Measurements from ENCODE around the gene SLC26A2. TPM values are rescaled to one million over a fixed set of nuclear protein-coding genes. Genes with fewer than 3 reads are reported as not detected.
A peak's percentile ranks its signal among the peaks of the same experiment; 100 is the strongest.

Gene SLC26A2
- total RNA-seq, 4 donors from 2014 or later = 3.0 to 9.9 (median 6.9) TPM

DNA sequence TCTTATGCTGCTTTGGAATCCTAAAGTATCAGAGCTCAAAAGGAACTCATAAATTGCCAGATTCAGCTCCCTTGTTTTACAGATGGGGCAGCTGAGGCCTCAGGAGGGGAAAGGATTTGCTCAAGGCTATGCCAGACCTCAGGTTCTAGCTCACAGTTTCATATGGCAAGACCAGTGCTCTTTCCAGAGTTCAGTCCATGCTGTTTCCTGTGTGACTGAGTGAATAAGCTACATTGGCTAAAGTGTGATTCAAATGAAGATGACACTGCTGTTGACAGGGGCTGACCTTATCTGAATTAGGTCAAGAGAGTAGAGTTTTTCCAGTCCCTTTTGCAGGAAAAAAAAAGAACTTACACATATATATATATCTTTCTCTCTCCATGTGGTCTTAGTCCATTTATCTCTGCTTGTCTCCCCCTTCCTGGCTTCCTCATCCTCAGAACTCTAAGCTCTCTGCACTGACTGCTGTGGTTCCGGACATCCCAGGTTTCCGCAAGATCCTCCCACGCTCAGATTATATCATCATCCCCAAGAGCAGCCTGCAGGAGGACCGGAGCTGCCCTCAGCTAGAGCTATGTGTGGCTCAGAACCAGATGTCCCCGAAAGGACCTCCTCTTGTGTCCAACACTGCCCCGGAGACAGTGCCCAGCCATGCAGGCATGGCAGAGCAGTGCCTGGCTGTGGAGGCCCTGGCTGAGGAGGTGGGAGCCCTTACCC lies 49.3 kb downstream of the SLC26A2 start:
- intact Hi-C loops (cut with DNase I; ENCODE audit: low total_unique reads) = no loop called here
- DNase-seq (no peak), ATAC-seq (peak in 1 of 2 donors; percentile 41)
- TF ChIP-seq, protein P1, sequence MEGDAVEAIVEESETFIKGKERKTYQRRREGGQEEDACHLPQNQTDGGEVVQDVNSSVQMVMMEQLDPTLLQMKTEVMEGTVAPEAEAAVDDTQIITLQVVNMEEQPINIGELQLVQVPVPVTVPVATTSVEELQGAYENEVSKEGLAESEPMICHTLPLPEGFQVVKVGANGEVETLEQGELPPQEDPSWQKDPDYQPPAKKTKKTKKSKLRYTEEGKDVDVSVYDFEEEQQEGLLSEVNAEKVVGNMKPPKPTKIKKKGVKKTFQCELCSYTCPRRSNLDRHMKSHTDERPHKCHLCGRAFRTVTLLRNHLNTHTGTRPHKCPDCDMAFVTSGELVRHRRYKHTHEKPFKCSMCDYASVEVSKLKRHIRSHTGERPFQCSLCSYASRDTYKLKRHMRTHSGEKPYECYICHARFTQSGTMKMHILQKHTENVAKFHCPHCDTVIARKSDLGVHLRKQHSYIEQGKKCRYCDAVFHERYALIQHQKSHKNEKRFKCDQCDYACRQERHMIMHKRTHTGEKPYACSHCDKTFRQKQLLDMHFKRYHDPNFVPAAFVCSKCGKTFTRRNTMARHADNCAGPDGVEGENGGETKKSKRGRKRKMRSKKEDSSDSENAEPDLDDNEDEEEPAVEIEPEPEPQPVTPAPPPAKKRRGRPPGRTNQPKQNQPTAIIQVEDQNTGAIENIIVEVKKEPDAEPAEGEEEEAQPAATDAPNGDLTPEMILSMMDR (IDR thresholded peaks at IDR 0.05 in 4 of 5, conservative IDR thresholded peaks at IDR 0.05 in 1 of 5) = no peak
- TF ChIP-seq POLR2A (IDR thresholded peaks at IDR 0.05) = no peak
- Histone ChIP-seq H3K27me3 (no peaks in the 10 kb centered on the region), H3K4me1 (no peaks in the 10 kb centered on the region), H3K27ac (peak overlapping the region in 1 of 4 donors; percentile 14), H3K36me3 (peaks cover 0 to 96% of the 10 kb centered on the region in 2 donors), H3K4me3 (no peak overlapping the region), H3K9me3 (no peaks in the 10 kb centered on the region)
- in situ Hi-C loops (cut with MboI; ENCODE audit: low sequenced_read_pairs in 4 of 4) = no loop called here

DNA sequence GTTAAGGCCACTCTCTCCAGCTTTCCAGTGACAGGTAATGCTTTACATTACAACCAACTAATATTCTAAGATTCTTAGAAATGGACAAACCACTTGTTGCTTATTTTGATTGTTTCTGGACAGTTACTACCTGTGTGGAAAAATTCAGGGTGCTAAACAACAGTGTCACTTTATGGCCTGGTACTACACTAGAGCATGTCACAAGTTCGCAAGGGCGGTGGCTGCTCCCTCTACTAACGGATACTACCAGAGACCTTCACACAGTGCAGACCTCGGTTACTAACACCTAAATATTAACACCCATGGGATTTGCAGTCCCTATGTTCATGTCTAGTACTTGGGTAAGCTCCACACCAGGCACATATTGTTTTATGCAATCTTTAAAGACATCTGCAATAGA lies 53.4 kb downstream of the SLC26A2 start:
- Histone ChIP-seq H3K36me3 (peaks cover 3 to 89% of the 10 kb centered on the region in 2 donors), H3K27ac (no peak overlapping the region), H3K9me3 (no peaks in the 10 kb centered on the region), H3K4me1 (no peaks in the 10 kb centered on the region), H3K4me3 (no peak overlapping the region), H3K27me3 (no peaks in the 10 kb centered on the region)
- no peak for DNase-seq
- no peak for ATAC-seq
- TF ChIP-seq POLR2A (IDR thresholded peaks at IDR 0.05) = no peak
- TF ChIP-seq, protein P1 (IDR thresholded peaks at IDR 0.05 in 4 of 5, conservative IDR thresholded peaks at IDR 0.05 in 1 of 5) = no peak
- intact Hi-C loops (cut with DNase I; ENCODE audit: low total_unique reads) (no loop called here), in situ Hi-C loops (cut with MboI; ENCODE audit: low sequenced_read_pairs in 4 of 4) (no loop called here)

DNA sequence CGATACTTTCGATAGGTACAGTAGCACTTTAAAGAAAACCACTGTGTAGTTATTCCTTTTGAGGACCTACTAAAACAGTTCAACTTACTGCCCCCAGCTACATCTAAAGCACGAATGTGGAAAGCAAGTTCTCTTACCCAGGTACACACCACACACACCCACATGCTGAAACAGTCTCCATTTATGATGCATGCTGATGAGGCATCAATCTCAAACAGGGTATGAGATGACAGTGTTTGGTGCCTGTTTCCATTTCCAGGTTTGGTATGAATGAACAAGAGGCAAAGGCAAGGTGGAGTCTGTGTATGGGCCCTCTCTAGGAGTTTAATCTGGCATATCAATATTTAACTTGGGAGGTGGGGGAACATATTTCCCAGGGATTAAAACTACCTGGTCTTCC lies 53.9 kb downstream of the SLC26A2 start:
- DNase-seq = no peak

DNA sequence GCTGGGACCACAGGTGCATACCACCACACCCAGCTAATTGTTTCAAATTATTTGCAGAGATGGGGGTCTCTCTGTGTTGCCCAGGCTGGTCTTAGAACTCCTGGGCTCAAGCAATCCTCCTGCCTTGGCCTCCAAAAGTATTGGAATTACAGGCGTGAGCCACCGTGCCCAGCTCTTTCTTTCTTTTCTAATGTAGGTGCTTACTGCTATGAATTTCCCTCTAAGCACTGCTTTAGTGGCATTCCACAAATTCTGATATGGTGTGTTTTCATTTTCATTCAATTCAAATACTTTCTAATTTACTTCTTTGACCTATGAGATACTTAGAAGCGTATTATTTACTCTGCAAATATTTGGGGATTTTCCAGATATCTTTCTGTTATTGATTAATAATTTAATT lies 54.9 kb downstream of the SLC26A2 start:
- DNase-seq = no peak
- Histone ChIP-seq H3K9me3 (no peaks in the 10 kb centered on the region), H3K36me3 (peaks cover 3 to 90% of the 10 kb centered on the region in 2 donors), H3K27me3 (no peaks in the 10 kb centered on the region), H3K4me3 (no peak overlapping the region), H3K27ac (no peak overlapping the region), H3K4me1 (peaks cover 0 to 4% of the 10 kb centered on the region in 2 donors)
- no peak for ATAC-seq
- in situ Hi-C loops (cut with MboI; ENCODE audit: low sequenced_read_pairs in 4 of 4) (no loop called here), intact Hi-C loops (cut with DNase I; ENCODE audit: low total_unique reads) (no loop called here)
- TF ChIP-seq POLR2A (IDR thresholded peaks at IDR 0.05) = no peak
- TF ChIP-seq, protein P1 (IDR thresholded peaks at IDR 0.05 in 4 of 5, conservative IDR thresholded peaks at IDR 0.05 in 1 of 5) = no peak

More for the DNA sequence above, 53.9 kb downstream of the SLC26A2 start:
- Histone ChIP-seq H3K4me1 (no peaks in the 10 kb centered on the region), H3K4me3 (no peak overlapping the region), H3K27me3 (no peaks in the 10 kb centered on the region), H3K9me3 (no peaks in the 10 kb centered on the region), H3K36me3 (peaks cover 3 to 90% of the 10 kb centered on the region in 2 donors), H3K27ac (no peak overlapping the region)
- no peak for TF ChIP-seq POLR2A (IDR thresholded peaks at IDR 0.05)
- TF ChIP-seq, protein P1 (IDR thresholded peaks at IDR 0.05 in 4 of 5, conservative IDR thresholded peaks at IDR 0.05 in 1 of 5) = no peak
- no peak for ATAC-seq
- in situ Hi-C loops (cut with MboI; ENCODE audit: low sequenced_read_pairs in 4 of 4) (no loop called here), intact Hi-C loops (cut with DNase I; ENCODE audit: low total_unique reads) (no loop called here)
